ENCODE results near the gene ATP2B2. TPM values are rescaled to one million over a fixed set of nuclear protein-coding genes. Genes with fewer than 3 reads are reported as not detected.

Gene ATP2B2
- total RNA-seq, 1 experiment from 2014 or later: not detected

DNA sequence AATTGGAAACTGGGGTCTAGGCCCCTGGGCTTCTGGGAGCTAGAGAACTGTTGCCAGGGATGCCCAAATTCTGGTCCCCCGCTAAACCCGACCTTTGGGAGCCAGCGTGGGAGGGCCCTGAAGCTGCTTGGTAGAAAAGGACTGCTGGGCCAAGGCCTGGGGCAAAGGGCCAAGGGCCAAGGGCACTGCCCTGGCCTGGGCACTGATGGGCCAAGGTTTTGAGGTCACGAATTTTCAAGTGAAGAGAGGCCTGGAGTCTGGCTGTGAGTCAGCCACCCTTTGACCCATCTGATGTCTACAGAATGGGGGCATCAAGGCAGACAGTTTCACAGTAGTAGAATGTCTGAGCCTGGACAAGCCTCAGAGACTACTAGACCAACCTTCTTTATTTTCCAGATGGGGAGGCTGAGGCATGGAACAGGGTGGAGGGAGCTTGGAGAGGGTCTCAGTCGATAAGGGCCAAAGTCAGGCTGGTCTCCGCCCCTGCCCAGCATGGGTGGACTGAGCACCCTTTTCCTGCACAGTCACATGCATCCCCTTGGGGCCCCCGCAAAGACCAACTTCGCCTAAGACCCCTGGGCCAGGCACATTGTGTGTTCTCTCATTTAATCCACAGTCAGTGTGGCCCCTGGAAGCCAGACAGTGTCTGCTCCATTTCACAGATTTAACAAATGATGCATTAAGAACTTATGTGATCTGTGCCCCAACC is 66.3 kb downstream of the ATP2B2 start:
- H3K9me2 ChIP-seq (ENCODE audit: insufficient read depth): no peaks in the 10 kb centered on the region
- BruUV-seq (replicated peaks): no TSS peak
- ATAC-seq: no peak
- intact Hi-C loops (cut with micrococcal nuclease): no loop called here
- H3K27ac ChIP-seq (ENCODE audit: low read depth, low read length): no peak overlapping the region
- H3K27me3 ChIP-seq (ENCODE audit: insufficient read depth, low read length): no peaks in the 10 kb centered on the region
- no peaks in the 10 kb centered on the region for H3K9me3 ChIP-seq (ENCODE audit: control insufficient read depth in 1 of 2, insufficient read depth in 1 of 2, low read depth in 1 of 2, low read length in 2 of 2)
- CTCF ChIA-PET: no interaction called here
- TF ChIP-seq ZNF274 (IDR thresholded peaks at IDR 0.05; ENCODE audit: low read depth, low read length) (no peak), CEBPB (IDR thresholded peaks at IDR 0.05; ENCODE audit: low read depth) (no peak), ZFX (IDR thresholded peaks at IDR 0.05) (no peak)
- TF ChIP-seq, protein P1, sequence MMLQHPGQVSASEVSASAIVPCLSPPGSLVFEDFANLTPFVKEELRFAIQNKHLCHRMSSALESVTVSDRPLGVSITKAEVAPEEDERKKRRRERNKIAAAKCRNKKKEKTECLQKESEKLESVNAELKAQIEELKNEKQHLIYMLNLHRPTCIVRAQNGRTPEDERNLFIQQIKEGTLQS (IDR thresholded peaks at IDR 0.05): no peak
- TF ChIP-seq, protein P2, sequence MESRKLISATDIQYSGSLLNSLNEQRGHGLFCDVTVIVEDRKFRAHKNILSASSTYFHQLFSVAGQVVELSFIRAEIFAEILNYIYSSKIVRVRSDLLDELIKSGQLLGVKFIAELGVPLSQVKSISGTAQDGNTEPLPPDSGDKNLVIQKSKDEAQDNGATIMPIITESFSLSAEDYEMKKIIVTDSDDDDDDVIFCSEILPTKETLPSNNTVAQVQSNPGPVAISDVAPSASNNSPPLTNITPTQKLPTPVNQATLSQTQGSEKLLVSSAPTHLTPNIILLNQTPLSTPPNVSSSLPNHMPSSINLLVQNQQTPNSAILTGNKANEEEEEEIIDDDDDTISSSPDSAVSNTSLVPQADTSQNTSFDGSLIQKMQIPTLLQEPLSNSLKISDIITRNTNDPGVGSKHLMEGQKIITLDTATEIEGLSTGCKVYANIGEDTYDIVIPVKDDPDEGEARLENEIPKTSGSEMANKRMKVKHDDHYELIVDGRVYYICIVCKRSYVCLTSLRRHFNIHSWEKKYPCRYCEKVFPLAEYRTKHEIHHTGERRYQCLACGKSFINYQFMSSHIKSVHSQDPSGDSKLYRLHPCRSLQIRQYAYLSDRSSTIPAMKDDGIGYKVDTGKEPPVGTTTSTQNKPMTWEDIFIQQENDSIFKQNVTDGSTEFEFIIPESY (IDR thresholded peaks at IDR 0.05; ENCODE audit: extremely low read depth, insufficient replicate concordance, low read length): no peak
- RAD21 ChIA-PET (ENCODE audit: low non-redundant PET in 1 of 2, low total read pairs in 2 of 2, uncharacterized antibody in 2 of 2, unreplicated experiment in 2 of 2): no interaction called here
- H3K79me2 ChIP-seq (ENCODE audit: insufficient read depth, low read length): no peaks in the 10 kb centered on the region
- no peaks in the 10 kb centered on the region for H4K20me1 ChIP-seq (ENCODE audit: insufficient read depth)
- H3K4me3 ChIP-seq (replicated peaks in 1 of 2; ENCODE audit: low read depth in 1 of 2, low read length in 2 of 2): no peak overlapping the region
- H3K9ac ChIP-seq (ENCODE audit: low read length): no peak overlapping the region
- no peak overlapping the region for H2AFZ ChIP-seq (ENCODE audit: low read depth, low read length, poor library complexity, severe bottlenecking)
- no peaks in the 10 kb centered on the region for H3K36me3 ChIP-seq (ENCODE audit: control insufficient read depth in 1 of 2, insufficient read depth in 2 of 2, low read length in 2 of 2)
- POLR2A ChIA-PET: no interaction called here
- H3K4me2 ChIP-seq (ENCODE audit: low read length): no peak overlapping the region
- no peaks in the 10 kb centered on the region for H3K4me1 ChIP-seq (ENCODE audit: control insufficient read depth in 1 of 2, insufficient read depth in 2 of 2, low read length in 2 of 2)
- no peak for DNase-seq (ENCODE audit: low read depth, low spot score)

All from HCT116 (cell line).